H1 (cell line): ENCODE results near the gene CAMTA1. TPM values are rescaled to one million over a fixed set of nuclear protein-coding genes. Genes with fewer than 3 reads are reported as not detected.

Experiments
- POU5F1 ChIP-seq: IDR thresholded peaks from 2 replicates; pipeline ENCODE4 v1.6.1; 2011; ENCODE audit warnings: low read depth, mild to moderate bottlenecking, low read length, moderate library complexity
- RNF2 ChIP-seq: fragments of 200-900, 300-1000 bp; sonication (generic); IDR thresholded peaks from 2 replicates; pipeline ENCODE4 v1.7.1; 2016; ENCODE audit warnings: borderline replicate concordance, low read depth, mild to moderate bottlenecking, antibody characterized with exemption, low read length; ENCODE audit not compliant: poor library complexity, severe bottlenecking; ENCODE audit errors: missing control alignments
- YY1 ChIP-seq: IDR thresholded peaks from 2 replicates; pipeline ENCODE4 v1.6.1; 2011; ENCODE audit warnings: low read depth, mild to moderate bottlenecking, low read length
- polyA plus RNA-seq, 7 experiments: library from polyadenylated mRNA; depleted of rRNA in 3 of 7; stranded (reverse) in 5 of 7; unstranded in 2 of 7; fragments of >200 nt in 5 of 7; fragments of 200-250 nt in 2 of 7; gene quantifications; 1 replicate in 5 of 7; 2 replicates in 1 of 7; 4 replicates in 1 of 7; pipeline versions ENCODE4 v1.2.1 to v1.2.3, GENCODE V29; 2011 to 2013; ENCODE audit warnings: missing spikeins in 2 of 7, mixed read lengths in 2 of 7
- total RNA-seq: library from RNA; stranded (reverse); fragmentation: NEBNext Ultra II Directional; extraction: Animal tissue kit (Norgen Biotek cat#: 25700); gene quantifications from 2 replicates; pipeline ENCODE4 v1.2.1, GENCODE V29; 2021

Gene CAMTA1
- total and polyA plus RNA-seq, 2 of the 8 experiments (the other 6 are each of a cell fraction or from before 2014, with no cell fraction given), result 65.0 to 119 TPM

GRCh38 chr1:6777813-6778212 is 7.4 kb upstream of the CAMTA1 start (continued):
- TF ChIP-seq RNF2, result no peak
- TF ChIP-seq YY1, result no peak
- no peak for TF ChIP-seq POU5F1
- TF ChIP-seq, all 59 proteins: peak for 0
